Caco-2 (cell line): ENCODE data around the gene NPAS3. TPM values are rescaled to one million over a fixed set of nuclear protein-coding genes. Genes with fewer than 3 reads are reported as not detected.
A peak's percentile ranks its signal among the peaks of the same experiment; 100 is the strongest.

Experiments
- BruUV-seq: library from RNA; stranded (reverse); fragments of 400-500 nt; replicated peaks from 2 replicates; lab custom pipeline; 2021; lab: Mats Ljungman, UMichigan
- CTCF ChIA-PET: fragments of 300-600 bp; sonication (Branson Sonifier 250); formaldehyde crosslinking; loops from one replicate; lab custom pipeline; 2022; ENCODE audit warnings: antibody characterized with exemption; lab: Charles Lee
- POLR2A ChIA-PET: fragments of 300-600 bp; sonication (Branson Sonifier 250); formaldehyde crosslinking; loops from one replicate; lab custom pipeline; 2022; ENCODE audit warnings: antibody characterized with exemption; lab: Charles Lee
- DNase-seq, 2 experiments: peaks; one replicate each; pipeline versions ENCODE4 v3.0.0 to v3.0.0-alpha.2; 2020 to 2022
- H3K27me3 ChIP-seq: replicated peaks from 2 replicates; pipeline ENCODE4 v1.6.0; 2011; ENCODE audit warnings: low read length; ENCODE audit not compliant: control insufficient read depth, insufficient read depth
- H3K36me3 ChIP-seq: 2 replicates; pipeline ENCODE4 v1.5.1; 2011; ENCODE audit warnings: low read length; ENCODE audit not compliant: control insufficient read depth, insufficient read depth
- H3K4me1 ChIP-seq: fragments of 250-450 bp; sonication (Bioruptor Pico); 2 replicates; pipeline ENCODE4 v1.5.1; 2020; ENCODE audit warnings: mild to moderate bottlenecking
- H3K4me3 ChIP-seq: 2 replicates; pipeline ENCODE4 v1.5.1; 2011; ENCODE audit warnings: low read depth, mild to moderate bottlenecking, control low read depth, low read length
- H3K9me3 ChIP-seq: fragments of 250-450 bp; sonication (Bioruptor Pico); 2 replicates; pipeline ENCODE4 v1.5.1; 2020; ENCODE audit warnings: mild to moderate bottlenecking, moderate library complexity
- H3K27ac Mint-ChIP-seq: one replicate; pipeline ENCODE4 v1.8.0; 2022; ENCODE audit warnings: mixed read lengths; ENCODE audit not compliant: unreplicated experiment
- H3K27me3 Mint-ChIP-seq: one replicate; pipeline ENCODE4 v1.8.0; 2022; ENCODE audit warnings: mixed read lengths; ENCODE audit not compliant: insufficient read depth, unreplicated experiment
- H3K36me3 Mint-ChIP-seq: one replicate; pipeline ENCODE4 v1.8.0; 2022; ENCODE audit warnings: mild to moderate bottlenecking, mixed read lengths; ENCODE audit not compliant: insufficient read depth, unreplicated experiment
- H3K4me1 Mint-ChIP-seq: one replicate; pipeline ENCODE4 v1.8.0; 2022; ENCODE audit warnings: low read depth, mixed read lengths; ENCODE audit not compliant: unreplicated experiment
- H3K4me3 Mint-ChIP-seq: one replicate; pipeline ENCODE4 v1.8.0; 2022; ENCODE audit warnings: mild to moderate bottlenecking, moderate library complexity, mixed read lengths; ENCODE audit not compliant: unreplicated experiment
- H3K9me3 Mint-ChIP-seq: one replicate; pipeline ENCODE4 v1.8.0; 2022; ENCODE audit warnings: mixed read lengths; ENCODE audit not compliant: unreplicated experiment
- CTCF ChIP-seq, 2 experiments: fragments of 200-600 bp in 1 of 2; IDR thresholded peaks; 1 replicate in 1 of 2; 2 replicates in 1 of 2; pipeline versions ENCODE4 v1.5.1 to v1.8.0; 2011 to 2022; ENCODE audit warnings: antibody characterized with exemption in 1 of 2, control low read depth in 1 of 2, inconsistent platforms in 1 of 2, low read depth in 1 of 2, low read length in 1 of 2, mild to moderate bottlenecking in 1 of 2, moderate library complexity in 1 of 2; ENCODE audit not compliant: insufficient read depth in 1 of 2, severe bottlenecking in 1 of 2, unreplicated experiment in 1 of 2
- intact Hi-C: fragments of 100-400 bp; cut with micrococcal nuclease; formaldehyde crosslinking; loops from one replicate; pipeline ENCODE4 v1.10.0; 2022; ENCODE audit not compliant: unreplicated experiment
- total RNA-seq: library from RNA; stranded (reverse); gene quantifications from 2 replicates; pipeline ENCODE4 v1.2.3, GENCODE V29; 2022

The NPAS3 gene
- total RNA-seq, 1 experiment from 2014 or later: not detected

- peak in 1 of 2 experiments; percentile 2 for DNase-seq
- Mint-ChIP-seq H3K36me3 (no peaks in the 10 kb centered on the region), H3K27ac (no peak overlapping the region), H3K9me3 (no peaks in the 10 kb centered on the region), H3K4me1 (peaks cover 10% of the 10 kb centered on the region), H3K4me3 (no peak overlapping the region), H3K27me3 (peaks cover 5% of the 10 kb centered on the region)
- BruUV-seq: no TSS peak
- no peak overlapping the region for H3K4me3 ChIP-seq
- CTCF ChIA-PET: no interaction called here
- H3K9me3 ChIP-seq: 0 out of 2 replicates have a peak, but pooled peaks cover 3% of the 10 kb centered on the region
- POLR2A ChIA-PET: no interaction called here
- no peak for TF ChIP-seq CTCF (IDR thresholded peaks at IDR 0.05; ENCODE audit: insufficient read depth in 1 of 2, low read depth in 1 of 2, low read length in 1 of 2, severe bottlenecking in 1 of 2, unreplicated experiment in 1 of 2)
- peaks cover 18% of the 10 kb centered on the region for H3K4me1 ChIP-seq
- no peaks in the 10 kb centered on the region for H3K27me3 ChIP-seq
- intact Hi-C loops: no loop called here
- no peaks in the 10 kb centered on the region for H3K36me3 ChIP-seq
These were observed 641.6 kb downstream of the NPAS3 start for GRCh38 chr14:33580231-33580749.

- POLR2A ChIA-PET: no interaction called here
These were observed 642.2 kb downstream of the NPAS3 start for GRCh38 chr14:33580841-33581240.

GRCh38 chr14:33584697-33585096 is 646.0 kb downstream of the NPAS3 start:
- ChIA-PET CTCF (no interaction called here), POLR2A (no interaction called here)
- Mint-ChIP-seq H3K36me3 (no peaks in the 10 kb centered on the region), H3K9me3 (no peaks in the 10 kb centered on the region), H3K4me3 (no peak overlapping the region), H3K27me3 (peaks cover 8% of the 10 kb centered on the region), H3K27ac (no peak overlapping the region), H3K4me1 (no peaks in the 10 kb centered on the region)
- Histone ChIP-seq H3K4me1 (no peaks in the 10 kb centered on the region), H3K9me3 (no peaks in the 10 kb centered on the region), H3K27me3 (no peaks in the 10 kb centered on the region), H3K4me3 (no peak overlapping the region), H3K36me3 (no peaks in the 10 kb centered on the region)
- no peak for DNase-seq
- BruUV-seq: no TSS peak
- intact Hi-C loops: no loop called here
- TF ChIP-seq CTCF (IDR thresholded peaks at IDR 0.05; ENCODE audit: insufficient read depth in 1 of 2, low read depth in 1 of 2, low read length in 1 of 2, severe bottlenecking in 1 of 2, unreplicated experiment in 1 of 2): no peak

More at GRCh38 chr14:33580841-33581240, 642.2 kb downstream of the NPAS3 start:
- peaks cover 10% of the 10 kb centered on the region for H3K4me1 Mint-ChIP-seq
- H3K36me3 Mint-ChIP-seq: no peaks in the 10 kb centered on the region
- no peak for DNase-seq
- 0 out of 2 replicates have a peak, but pooled peaks cover 3% of the 10 kb centered on the region for H3K9me3 ChIP-seq
- CTCF ChIA-PET: no interaction called here
- no peak overlapping the region for H3K27ac Mint-ChIP-seq
- BruUV-seq: no TSS peak
- intact Hi-C loops: no loop called here
- peaks cover 18% of the 10 kb centered on the region for H3K4me1 ChIP-seq
- no peak overlapping the region for H3K4me3 ChIP-seq
- no peak for TF ChIP-seq CTCF (IDR thresholded peaks at IDR 0.05; ENCODE audit: insufficient read depth in 1 of 2, low read depth in 1 of 2, low read length in 1 of 2, severe bottlenecking in 1 of 2, unreplicated experiment in 1 of 2)
- peaks cover 5% of the 10 kb centered on the region for H3K27me3 Mint-ChIP-seq
- H3K9me3 Mint-ChIP-seq: no peaks in the 10 kb centered on the region
- no peaks in the 10 kb centered on the region for H3K27me3 ChIP-seq
- no peak overlapping the region for H3K4me3 Mint-ChIP-seq
- no peaks in the 10 kb centered on the region for H3K36me3 ChIP-seq
